ENCODE data around the gene GRM4. TPM values are rescaled to one million over a fixed set of nuclear protein-coding genes. Genes with fewer than 3 reads are reported as not detected.

GRM4 gene
- total RNA-seq, 4 donors from 2014 or later = not detected

GRCh38 chr6:33979750-33980149 is 166.1 kb downstream of the GRM4 start:
- Histone ChIP-seq H3K9me3 (no peaks in the 10 kb centered on the region), H3K36me3 (no peaks in the 10 kb centered on the region), H3K27ac (no peak overlapping the region), H3K27me3 (no peaks in the 10 kb centered on the region), H3K4me1 (no peaks in the 10 kb centered on the region), H3K4me3 (no peak overlapping the region)
- DNase-seq = no peak
- TF ChIP-seq, protein P1, sequence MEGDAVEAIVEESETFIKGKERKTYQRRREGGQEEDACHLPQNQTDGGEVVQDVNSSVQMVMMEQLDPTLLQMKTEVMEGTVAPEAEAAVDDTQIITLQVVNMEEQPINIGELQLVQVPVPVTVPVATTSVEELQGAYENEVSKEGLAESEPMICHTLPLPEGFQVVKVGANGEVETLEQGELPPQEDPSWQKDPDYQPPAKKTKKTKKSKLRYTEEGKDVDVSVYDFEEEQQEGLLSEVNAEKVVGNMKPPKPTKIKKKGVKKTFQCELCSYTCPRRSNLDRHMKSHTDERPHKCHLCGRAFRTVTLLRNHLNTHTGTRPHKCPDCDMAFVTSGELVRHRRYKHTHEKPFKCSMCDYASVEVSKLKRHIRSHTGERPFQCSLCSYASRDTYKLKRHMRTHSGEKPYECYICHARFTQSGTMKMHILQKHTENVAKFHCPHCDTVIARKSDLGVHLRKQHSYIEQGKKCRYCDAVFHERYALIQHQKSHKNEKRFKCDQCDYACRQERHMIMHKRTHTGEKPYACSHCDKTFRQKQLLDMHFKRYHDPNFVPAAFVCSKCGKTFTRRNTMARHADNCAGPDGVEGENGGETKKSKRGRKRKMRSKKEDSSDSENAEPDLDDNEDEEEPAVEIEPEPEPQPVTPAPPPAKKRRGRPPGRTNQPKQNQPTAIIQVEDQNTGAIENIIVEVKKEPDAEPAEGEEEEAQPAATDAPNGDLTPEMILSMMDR (IDR thresholded peaks at IDR 0.05) = no peak
- no peak for TF ChIP-seq POLR2A (IDR thresholded peaks at IDR 0.05)

- peak in 2 of 3 donors; percentile 11 to 13 for DNase-seq
- no peaks in the 10 kb centered on the region for H3K27me3 ChIP-seq
- no peak overlapping the region for H3K4me3 ChIP-seq
- H3K4me1 ChIP-seq = no peaks in the 10 kb centered on the region
- H3K9me3 ChIP-seq = no peaks in the 10 kb centered on the region
- no peak overlapping the region for H3K27ac ChIP-seq
- no peaks in the 10 kb centered on the region for H3K36me3 ChIP-seq
- TF ChIP-seq, protein P1 (IDR thresholded peaks at IDR 0.05) = no peak
- no peak for TF ChIP-seq POLR2A (IDR thresholded peaks at IDR 0.05)
Measured at GRCh38 chr6:33978412-33979150, 167.3 kb downstream of the GRM4 start.

GRCh38 chr6:33977606-33978411 is 168.1 kb downstream of the GRM4 start:
- Histone ChIP-seq H3K4me1 (no peaks in the 10 kb centered on the region), H3K9me3 (no peaks in the 10 kb centered on the region), H3K36me3 (no peaks in the 10 kb centered on the region), H3K4me3 (no peak overlapping the region), H3K27me3 (no peaks in the 10 kb centered on the region), H3K27ac (no peak overlapping the region)
- TF ChIP-seq, protein P1 (IDR thresholded peaks at IDR 0.05) = no peak
- no peak for TF ChIP-seq POLR2A (IDR thresholded peaks at IDR 0.05)
- DNase-seq = peak in 2 of 3 donors; percentile 26 to 27

DNA sequence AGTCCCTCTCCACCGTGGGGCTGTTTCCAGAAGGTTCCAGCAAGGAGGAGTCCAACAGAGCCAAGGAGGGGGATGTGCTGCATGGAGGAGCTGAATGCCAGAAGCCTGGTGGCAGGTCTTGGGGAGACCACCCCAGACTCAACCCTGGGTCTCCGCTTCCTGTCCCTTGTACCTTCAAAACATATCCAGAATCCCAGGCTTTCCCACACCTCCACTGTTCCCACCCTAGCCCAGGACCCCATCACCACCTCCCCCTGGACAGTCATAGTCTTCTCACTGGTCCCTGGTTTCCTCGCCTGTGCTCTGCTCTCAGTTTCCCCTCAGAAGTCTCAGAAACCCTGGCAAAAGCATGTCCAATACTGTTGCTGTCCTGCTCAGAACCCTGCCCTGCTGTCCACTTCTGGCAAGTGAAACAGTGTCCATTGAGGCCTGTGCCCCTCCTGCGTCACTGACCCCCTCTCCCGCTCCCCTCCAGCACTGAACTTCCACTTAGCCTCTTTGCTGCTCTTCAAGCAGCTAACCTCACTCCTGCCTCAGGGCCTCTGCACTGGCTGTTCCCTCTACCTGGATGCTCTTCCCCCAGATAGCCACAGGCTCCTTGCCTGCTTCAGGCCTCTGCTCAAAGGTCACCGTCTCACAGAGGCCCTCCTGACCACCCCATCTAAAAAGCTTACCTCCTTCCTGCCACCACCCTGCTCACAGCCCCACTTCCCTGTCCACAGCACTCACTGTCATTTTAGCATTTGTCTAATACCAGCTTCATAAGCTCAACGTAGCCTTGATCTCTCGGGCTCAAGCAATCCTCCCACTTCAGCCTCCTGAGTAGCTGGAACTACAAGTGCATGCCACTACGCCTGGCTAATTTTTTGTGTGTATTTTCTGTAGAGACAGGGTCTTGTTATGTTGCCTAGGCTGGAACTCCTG is 169.2 kb downstream of the GRM4 start:
- H3K36me3 ChIP-seq = no peaks in the 10 kb centered on the region
- H3K4me1 ChIP-seq = no peaks in the 10 kb centered on the region
- DNase-seq = peak in 1 of 3 donors; percentile 32
- H3K27me3 ChIP-seq = no peaks in the 10 kb centered on the region
- H3K9me3 ChIP-seq = no peaks in the 10 kb centered on the region
- TF ChIP-seq, protein P1 (IDR thresholded peaks at IDR 0.05) = no peak
- no peak for TF ChIP-seq POLR2A (IDR thresholded peaks at IDR 0.05)
- H3K4me3 ChIP-seq = no peak overlapping the region
- H3K27ac ChIP-seq = no peak overlapping the region

Data from Peyer's patch (tissue), 4 donors.